Coronary artery (tissue), 2 donors: ENCODE measurements around the gene CIB4.

ENCODE experiments used
- DNase-seq: peaks from one replicate; pipeline ENCODE4 v3.0.0-alpha.2; 2017; ENCODE audit warnings: low spot score
- H3K27ac ChIP-seq, 2 donors: fragments of 200-600 bp; sonication (generic); one replicate each; pipeline ENCODE4 v1.5.1; 2016 to 2019
- H3K4me3 ChIP-seq: fragments of 200-600 bp; sonication (generic); 2 replicates; pipeline ENCODE4 v1.5.1; 2016; ENCODE audit warnings: mild to moderate bottlenecking, moderate library complexity
- TF ChIP-seq, protein P1 (sequence below): fragments of 200-600 bp; sonication (generic); IDR thresholded peaks from one replicate; pipeline ENCODE4 v1.5.1; 2019; ENCODE audit warnings: antibody characterized with exemption

CIB4 gene

DNA sequence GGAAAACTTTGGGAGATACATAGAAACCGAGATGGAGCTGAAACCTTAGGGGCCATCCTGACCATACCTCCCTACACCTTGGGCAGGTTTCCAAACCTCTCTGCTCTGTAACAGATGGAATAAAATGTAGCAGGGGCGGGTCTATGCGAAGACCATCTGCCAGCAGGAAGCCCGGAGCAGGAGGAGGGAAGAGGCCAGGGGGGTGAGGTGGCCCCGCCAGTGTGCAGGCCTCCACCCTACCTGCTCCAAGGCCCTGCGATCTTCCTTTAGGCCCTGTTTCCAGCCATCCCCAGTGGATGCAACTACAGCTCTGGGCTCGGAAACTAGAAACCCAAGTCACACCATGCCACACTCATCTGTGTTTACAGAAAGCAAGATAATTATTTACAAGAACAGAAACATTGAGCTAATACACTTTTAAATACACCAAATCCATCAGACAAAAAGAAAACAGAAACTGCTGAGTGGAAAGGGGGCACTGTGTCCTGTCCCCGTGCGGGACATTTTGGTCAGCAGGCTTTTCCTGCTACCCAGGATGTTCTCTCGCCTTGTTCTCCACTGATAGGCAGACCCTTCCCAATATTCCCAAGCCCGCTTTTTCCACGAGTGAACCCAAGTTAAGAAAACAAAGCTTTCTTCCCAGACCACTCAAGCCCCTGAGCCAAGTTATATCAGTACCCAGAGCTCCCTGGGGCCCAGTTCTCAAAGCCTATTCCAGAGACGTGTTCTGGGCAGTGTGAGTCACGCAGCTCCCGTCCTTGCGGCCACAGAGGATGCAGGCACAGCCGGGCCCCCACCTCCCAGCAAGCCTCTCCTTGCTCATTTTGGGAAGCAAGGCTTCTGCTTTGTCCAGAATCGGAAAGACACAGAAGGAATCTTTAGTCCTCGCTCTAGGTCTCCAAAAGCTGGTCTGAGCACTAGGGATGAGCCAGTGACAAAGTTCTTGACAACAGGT, 17.3 kb downstream of the CIB4 start:
- peak overlapping the region; percentile 25 for H3K4me3 ChIP-seq
- H3K27ac ChIP-seq, result peak overlapping the region; percentile 22 to 74
- TF ChIP-seq, protein P1, sequence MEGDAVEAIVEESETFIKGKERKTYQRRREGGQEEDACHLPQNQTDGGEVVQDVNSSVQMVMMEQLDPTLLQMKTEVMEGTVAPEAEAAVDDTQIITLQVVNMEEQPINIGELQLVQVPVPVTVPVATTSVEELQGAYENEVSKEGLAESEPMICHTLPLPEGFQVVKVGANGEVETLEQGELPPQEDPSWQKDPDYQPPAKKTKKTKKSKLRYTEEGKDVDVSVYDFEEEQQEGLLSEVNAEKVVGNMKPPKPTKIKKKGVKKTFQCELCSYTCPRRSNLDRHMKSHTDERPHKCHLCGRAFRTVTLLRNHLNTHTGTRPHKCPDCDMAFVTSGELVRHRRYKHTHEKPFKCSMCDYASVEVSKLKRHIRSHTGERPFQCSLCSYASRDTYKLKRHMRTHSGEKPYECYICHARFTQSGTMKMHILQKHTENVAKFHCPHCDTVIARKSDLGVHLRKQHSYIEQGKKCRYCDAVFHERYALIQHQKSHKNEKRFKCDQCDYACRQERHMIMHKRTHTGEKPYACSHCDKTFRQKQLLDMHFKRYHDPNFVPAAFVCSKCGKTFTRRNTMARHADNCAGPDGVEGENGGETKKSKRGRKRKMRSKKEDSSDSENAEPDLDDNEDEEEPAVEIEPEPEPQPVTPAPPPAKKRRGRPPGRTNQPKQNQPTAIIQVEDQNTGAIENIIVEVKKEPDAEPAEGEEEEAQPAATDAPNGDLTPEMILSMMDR, result no peak
- no peak for DNase-seq

DNA sequence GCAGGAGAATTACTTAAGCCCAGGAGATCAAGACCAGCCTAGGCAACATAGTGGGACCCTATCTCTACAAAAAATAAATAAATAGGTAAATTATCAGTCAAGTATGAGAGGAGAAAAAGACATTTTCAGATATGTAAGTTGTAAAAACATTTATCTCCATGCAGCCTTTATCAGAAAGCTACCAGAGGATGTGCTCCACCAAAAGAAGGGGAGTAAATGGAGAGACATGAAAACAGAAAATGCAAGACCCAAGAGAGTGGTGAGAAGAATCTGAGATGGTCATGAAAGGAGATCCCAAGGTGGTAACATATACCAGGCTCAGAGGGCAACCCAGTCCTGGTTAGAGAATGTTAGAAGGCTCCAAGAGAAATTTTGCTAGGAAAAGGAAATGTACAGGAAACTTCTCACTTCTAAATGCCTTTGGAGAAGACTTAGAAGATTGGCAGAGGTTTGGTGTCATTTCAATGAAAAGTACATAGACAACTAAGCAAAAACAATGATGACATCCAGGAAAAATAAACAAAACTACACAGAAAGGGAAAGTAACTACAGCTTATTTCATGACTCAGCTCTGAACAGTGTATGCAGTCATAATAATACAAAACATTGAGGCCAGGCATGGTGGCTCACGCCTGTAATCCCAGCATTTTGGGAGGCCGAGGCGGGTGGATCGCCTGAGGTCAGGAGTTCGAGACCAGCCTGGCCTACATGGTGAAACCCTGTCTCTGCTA, 19.5 kb downstream of the CIB4 start:
- H3K4me3 ChIP-seq, result no peak overlapping the region
- no peak for DNase-seq
- no peak overlapping the region for H3K27ac ChIP-seq
- TF ChIP-seq, protein P1, result no peak

DNA sequence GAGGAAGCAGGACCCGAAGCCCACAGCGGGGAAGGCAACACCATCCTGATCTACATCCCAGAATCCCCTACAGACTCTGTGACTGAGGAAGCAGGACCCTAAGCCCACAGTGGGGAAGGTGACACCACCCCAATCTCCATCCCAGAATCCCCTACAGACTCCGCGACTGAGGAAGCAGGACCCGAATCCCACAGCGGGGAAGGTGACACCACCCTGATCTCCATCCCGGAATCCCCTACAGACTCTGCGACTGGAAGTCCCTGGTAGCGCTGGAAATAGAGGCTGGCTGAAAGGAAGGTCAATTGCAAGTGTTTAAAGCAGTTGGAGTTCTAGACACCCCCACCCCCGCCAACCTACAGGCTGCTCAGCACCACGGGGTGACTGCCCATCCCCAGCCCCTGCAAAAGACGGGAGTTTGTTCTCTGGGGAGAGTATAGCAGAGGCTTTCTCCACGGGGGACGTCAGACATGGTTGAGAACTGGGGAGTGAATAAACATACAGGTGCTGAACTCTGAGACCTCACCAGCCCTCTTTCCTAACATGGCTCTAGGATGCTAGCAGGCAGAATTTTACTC, 21.0 kb downstream of the CIB4 start:
- H3K4me3 ChIP-seq, result no peak overlapping the region
- TF ChIP-seq, protein P1, result no peak
- no peak overlapping the region for H3K27ac ChIP-seq
- peak; percentile 47 for DNase-seq

DNA sequence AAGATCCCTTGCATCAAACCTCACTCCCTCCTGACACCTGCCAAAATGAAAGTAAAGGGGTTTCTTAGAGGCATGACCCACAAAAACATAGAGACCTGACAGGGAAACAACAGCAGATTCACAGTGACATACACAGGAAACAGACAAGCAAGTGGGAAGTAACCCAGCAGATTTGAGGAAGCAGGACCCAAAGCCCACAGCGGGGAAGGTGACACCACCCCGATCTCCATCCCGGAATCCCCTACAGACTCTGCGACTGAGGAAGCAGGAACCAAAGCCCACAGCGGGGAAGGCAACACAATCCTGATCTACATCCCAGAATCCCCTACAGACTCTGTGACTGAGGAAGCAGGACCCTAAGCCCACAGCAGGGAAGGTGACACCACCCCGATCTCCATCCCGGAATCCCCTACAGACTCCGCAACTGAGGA, 21.6 kb downstream of the CIB4 start:
- TF ChIP-seq, protein P1, result no peak
- Histone ChIP-seq H3K4me3 (no peak overlapping the region), H3K27ac (no peak overlapping the region)
- DNase-seq, result peak; percentile 62

DNA sequence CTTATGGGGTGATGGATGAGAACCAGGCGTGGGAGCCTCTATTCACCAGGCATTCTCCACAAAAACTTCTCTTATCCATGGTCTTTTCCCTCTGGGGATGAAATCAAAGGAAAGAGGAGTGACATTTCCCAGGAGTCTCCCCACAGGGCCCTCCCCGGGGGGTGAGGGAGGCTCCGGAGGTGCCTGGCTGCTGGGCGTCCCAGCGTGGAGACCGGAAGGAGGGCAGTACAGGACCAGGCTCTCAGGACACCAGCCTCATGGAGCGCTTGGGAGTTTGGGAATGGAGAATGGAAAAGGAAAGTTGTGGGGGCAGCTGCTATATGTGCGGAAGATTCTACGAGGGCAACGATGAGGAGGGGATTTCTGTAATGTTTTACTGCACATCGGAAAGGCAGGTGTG, 22.1 kb downstream of the CIB4 start:
- Histone ChIP-seq H3K4me3 (no peak overlapping the region), H3K27ac (no peak overlapping the region)
- no peak for DNase-seq
- TF ChIP-seq, protein P1, result no peak

DNA sequence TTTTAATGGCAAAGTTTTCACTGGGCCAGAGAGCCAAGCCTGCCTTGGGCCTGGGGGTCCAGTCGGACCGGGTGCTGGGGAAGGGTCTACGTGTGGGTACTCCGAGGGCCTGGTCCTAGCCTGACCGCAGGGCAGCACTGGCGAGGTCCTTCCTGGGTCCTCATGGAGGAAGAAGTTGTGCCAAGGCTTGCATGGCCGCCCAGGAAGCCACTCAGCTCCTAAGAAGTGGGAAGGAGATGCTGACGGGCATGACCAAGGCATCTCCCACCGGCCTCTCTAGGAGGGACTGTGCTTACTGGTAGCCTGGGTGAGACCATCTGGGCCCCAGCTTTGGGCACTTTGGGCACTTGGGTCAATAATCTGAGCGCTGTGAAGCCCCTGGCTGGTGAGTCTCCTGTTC, 22.6 kb downstream of the CIB4 start:
- peak; percentile 62 for DNase-seq
- TF ChIP-seq, protein P1, result no peak
- Histone ChIP-seq H3K27ac (no peak overlapping the region), H3K4me3 (no peak overlapping the region)
